Neural progenitor cell (in vitro differentiated cells): ENCODE results near the gene WWTR1. TPM values are rescaled to one million over a fixed set of nuclear protein-coding genes. Genes with fewer than 3 reads are reported as not detected.

Experiments
- DNase-seq: peaks from one replicate; pipeline ENCODE4 v3.0.0-alpha.2; 2016; ENCODE audit warnings: low spot score
- H2AFZ ChIP-seq: fragments of 200-600 bp; sonication (generic); replicated peaks from 2 replicates; pipeline ENCODE4 v1.6.1; 2016; ENCODE audit warnings: antibody characterized with exemption
- H3F3A ChIP-seq: fragments of 200-600 bp; sonication (generic); 2 replicates; pipeline ENCODE4 v1.6.1; 2016; ENCODE audit warnings: antibody characterized with exemption, low read depth
- H3K27ac ChIP-seq: fragments of 200-600 bp; sonication (generic); 2 replicates; pipeline ENCODE4 v1.5.1; 2016; ENCODE audit warnings: mild to moderate bottlenecking
- H3K27me3 ChIP-seq: fragments of 200-600 bp; sonication (generic); 2 replicates; pipeline ENCODE4 v1.6.1; 2016; ENCODE audit warnings: mild to moderate bottlenecking, moderate library complexity
- H3K36me3 ChIP-seq: fragments of 200-600 bp; sonication (generic); 2 replicates; pipeline ENCODE4 v1.5.1; 2016
- H3K4me1 ChIP-seq: fragments of 200-600 bp; sonication (generic); 2 replicates; pipeline ENCODE4 v1.6.1; 2016; ENCODE audit warnings: mixed run types
- H3K4me2 ChIP-seq: fragments of 200-600 bp; sonication (generic); 2 replicates; pipeline ENCODE4 v1.6.1; 2016
- H3K4me3 ChIP-seq: fragments of 200-600 bp; sonication (generic); 2 replicates; pipeline ENCODE4 v1.5.1; 2016
- H3K79me2 ChIP-seq: fragments of 200-600 bp; sonication (generic); 2 replicates; pipeline ENCODE4 v1.6.1; 2016; ENCODE audit warnings: low read depth
- H3K9ac ChIP-seq: fragments of 200-600 bp; sonication (generic); 2 replicates; pipeline ENCODE4 v1.6.1; 2016
- H3K9me3 ChIP-seq: fragments of 200-600 bp; sonication (generic); 2 replicates; pipeline ENCODE4 v1.5.1; 2016; ENCODE audit warnings: low read depth
- H4K20me1 ChIP-seq: fragments of 200-600 bp; sonication (generic); 2 replicates; pipeline ENCODE4 v1.6.1; 2016; ENCODE audit warnings: low read depth
- H3K27ac Mint-ChIP-seq: 3 replicates; pipeline ENCODE4 v1.8.0; 2021; ENCODE audit warnings: mixed read lengths
- H3K27me3 Mint-ChIP-seq: 2 replicates; pipeline ENCODE4 v1.8.0; 2022; ENCODE audit warnings: low read depth, mild to moderate bottlenecking, inconsistent platforms, moderate library complexity, mixed read lengths; ENCODE audit not compliant: insufficient read depth
- H3K36me3 Mint-ChIP-seq: 3 replicates; pipeline ENCODE4 v1.8.0; 2021; ENCODE audit warnings: mixed read lengths
- H3K4me1 Mint-ChIP-seq: 3 replicates; pipeline ENCODE4 v1.8.0; 2021; ENCODE audit warnings: mixed read lengths
- H3K4me3 Mint-ChIP-seq: 3 replicates; pipeline ENCODE4 v1.8.0; 2021; ENCODE audit warnings: mild to moderate bottlenecking, moderate library complexity, mixed read lengths
- H3K9me3 Mint-ChIP-seq: 3 replicates; pipeline ENCODE4 v1.8.0; 2020; ENCODE audit warnings: mixed read lengths
- CTCF ChIP-seq: fragments of 200-600 bp; sonication (generic); IDR thresholded peaks from 2 replicates; pipeline ENCODE4 v1.5.1; 2017; ENCODE audit warnings: antibody characterized with exemption, mild to moderate bottlenecking
- EZH2 ChIP-seq: fragments of 200-600 bp; sonication (generic); IDR thresholded peaks from 2 replicates; pipeline ENCODE4 v1.6.1; 2017; ENCODE audit warnings: antibody characterized with exemption, mild to moderate bottlenecking, moderate library complexity
- EZH2phosphoT487 ChIP-seq: fragments of 200-600 bp; sonication (generic); IDR thresholded peaks from 2 replicates; pipeline ENCODE4 v1.6.1; 2017; ENCODE audit warnings: antibody characterized with exemption
- total RNA-seq: library from RNA; depleted of rRNA; stranded (reverse); fragments of >200 nt; gene quantifications from 2 replicates; pipeline ENCODE4 v1.2.3, GENCODE V29; 2015; ENCODE audit warnings: low replicate concordance

WWTR1 gene
- total RNA-seq, 1 donor from 2014 or later, result 13.9 TPM

- no peaks in the 10 kb centered on the region for H3K9me3 Mint-ChIP-seq
- no peaks in the 10 kb centered on the region for H3K79me2 ChIP-seq
- H3K9me3 ChIP-seq, result no peaks in the 10 kb centered on the region
- H3K4me3 ChIP-seq, result no peak overlapping the region
- H3K9ac ChIP-seq, result no peak overlapping the region
- H4K20me1 ChIP-seq, result no peaks in the 10 kb centered on the region
- peaks cover 2% of the 10 kb centered on the region for H3K27me3 Mint-ChIP-seq
- H3K4me2 ChIP-seq, result no peak overlapping the region
- no peak overlapping the region for H2AFZ ChIP-seq
- no peak overlapping the region for H3K27ac Mint-ChIP-seq
- no peak overlapping the region for H3K27ac ChIP-seq
- peaks cover 9% of the 10 kb centered on the region for H3K36me3 Mint-ChIP-seq
- no peaks in the 10 kb centered on the region for H3K36me3 ChIP-seq
- H3F3A ChIP-seq, result peaks cover 4% of the 10 kb centered on the region
- H3K27me3 ChIP-seq, result no peaks in the 10 kb centered on the region
- peaks cover 17% of the 10 kb centered on the region for H3K4me1 ChIP-seq
- H3K4me1 Mint-ChIP-seq, result peaks cover 28% of the 10 kb centered on the region
- no peak for TF ChIP-seq CTCF
- TF ChIP-seq EZH2, result no peak
- no peak for TF ChIP-seq EZH2phosphoT487
- DNase-seq, result no peak
- no peak overlapping the region for H3K4me3 Mint-ChIP-seq
Observed at GRCh38 chr3:149613988-149614387, 43.8 kb downstream of the WWTR1 start.

GRCh38 chr3:149612456-149612855 lies 45.4 kb downstream of the WWTR1 start:
- TF ChIP-seq EZH2 (no peak), EZH2phosphoT487 (no peak), CTCF (no peak)

DNA sequence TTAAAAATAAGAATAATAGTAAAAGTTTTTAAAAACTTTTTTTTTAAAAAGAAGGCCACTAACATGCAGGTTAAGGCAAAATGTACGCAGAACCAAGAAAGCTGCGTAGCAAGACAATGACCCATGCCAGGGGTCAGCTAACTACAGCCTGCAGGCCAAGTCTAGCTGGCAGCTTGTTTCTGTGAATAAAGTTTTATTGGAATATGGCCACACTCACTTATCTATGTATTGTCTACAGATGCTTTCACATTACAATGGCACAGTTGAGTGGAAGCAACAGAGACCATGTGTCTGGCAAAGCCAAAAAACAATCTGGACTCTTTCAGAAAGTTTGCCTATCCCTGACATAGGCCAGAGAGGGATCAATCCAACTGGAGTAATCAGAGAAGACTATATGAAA lies 46.7 kb downstream of the WWTR1 start:
- Histone ChIP-seq H3K4me1 (peaks cover 17% of the 10 kb centered on the region), H3K4me3 (no peak overlapping the region), H2AFZ (no peak overlapping the region), H3K4me2 (no peak overlapping the region), H3K79me2 (no peaks in the 10 kb centered on the region), H3K9me3 (no peaks in the 10 kb centered on the region), H3K36me3 (no peaks in the 10 kb centered on the region), H3K9ac (no peak overlapping the region), H4K20me1 (no peaks in the 10 kb centered on the region), H3F3A (peaks cover 4% of the 10 kb centered on the region), H3K27me3 (no peaks in the 10 kb centered on the region), H3K27ac (no peak overlapping the region)
- Mint-ChIP-seq H3K36me3 (peaks cover 9% of the 10 kb centered on the region), H3K4me1 (peaks cover 13% of the 10 kb centered on the region), H3K27me3 (no peaks in the 10 kb centered on the region), H3K27ac (no peak overlapping the region), H3K9me3 (no peaks in the 10 kb centered on the region), H3K4me3 (no peak overlapping the region)
- TF ChIP-seq CTCF, result no peak
- no peak for DNase-seq

More at GRCh38 chr3:149612456-149612855, 45.4 kb downstream of the WWTR1 start:
- H3K9me3 ChIP-seq, result no peaks in the 10 kb centered on the region
- Mint-ChIP-seq H3K36me3 (peaks cover 9% of the 10 kb centered on the region), H3K27me3 (peaks cover 2% of the 10 kb centered on the region), H3K27ac (no peak overlapping the region), H3K4me3 (no peak overlapping the region), H3K4me1 (peaks cover 18% of the 10 kb centered on the region), H3K9me3 (no peaks in the 10 kb centered on the region)
- H4K20me1 ChIP-seq, result no peaks in the 10 kb centered on the region
- no peak overlapping the region for H3K4me3 ChIP-seq
- no peak overlapping the region for H3K9ac ChIP-seq
- DNase-seq, result no peak
- H3F3A ChIP-seq, result peaks cover 4% of the 10 kb centered on the region
- H3K27ac ChIP-seq, result no peak overlapping the region
- H3K27me3 ChIP-seq, result no peaks in the 10 kb centered on the region
- H3K4me1 ChIP-seq, result peaks cover 17% of the 10 kb centered on the region
- H2AFZ ChIP-seq, result no peak overlapping the region
- H3K4me2 ChIP-seq, result no peak overlapping the region
- no peaks in the 10 kb centered on the region for H3K79me2 ChIP-seq
- no peaks in the 10 kb centered on the region for H3K36me3 ChIP-seq
